GM21786 (cell line): ENCODE results near the gene ATP1A3.
A peak's percentile ranks its signal among the peaks of the same experiment; 100 is the strongest.

ENCODE experiments used
- ATAC-seq: cut with Tn5 transposase; IDR thresholded peaks from one replicate; pipeline ENCODE4 v1.9.1; 2021; ENCODE audit not compliant: unreplicated experiment

Gene ATP1A3

GRCh38 chr19:41987141-41987860 lies 6.7 kb downstream of the ATP1A3 start:
- no peak for ATAC-seq

DNA sequence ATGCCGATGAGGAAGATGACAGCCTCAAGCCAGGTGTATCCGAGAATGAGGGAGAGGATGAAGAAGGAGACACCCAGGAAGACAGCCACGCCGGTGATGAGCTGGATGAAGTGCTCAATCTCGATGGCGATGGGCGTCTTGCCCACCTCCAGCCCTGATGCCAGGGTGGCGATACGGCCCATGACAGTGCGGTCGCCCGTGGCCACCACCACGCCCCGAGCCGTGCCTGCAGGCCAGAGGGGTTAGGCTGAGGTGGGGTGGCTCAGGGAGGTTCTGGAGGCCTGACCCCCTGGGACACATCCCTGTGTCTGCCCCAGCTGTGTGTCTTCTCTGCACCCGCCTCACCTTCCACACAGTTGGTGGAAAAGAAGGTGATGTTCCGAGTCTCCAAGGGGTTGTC lies 9.1 kb downstream of the ATP1A3 start:
- ATAC-seq, result no peak

- ATAC-seq, result no peak
Measured at GRCh38 chr19:41981724-41982123, 12.3 kb downstream of the ATP1A3 start.

GRCh38 chr19:41978470-41978869 lies 15.6 kb downstream of the ATP1A3 start:
- no peak for ATAC-seq

DNA sequence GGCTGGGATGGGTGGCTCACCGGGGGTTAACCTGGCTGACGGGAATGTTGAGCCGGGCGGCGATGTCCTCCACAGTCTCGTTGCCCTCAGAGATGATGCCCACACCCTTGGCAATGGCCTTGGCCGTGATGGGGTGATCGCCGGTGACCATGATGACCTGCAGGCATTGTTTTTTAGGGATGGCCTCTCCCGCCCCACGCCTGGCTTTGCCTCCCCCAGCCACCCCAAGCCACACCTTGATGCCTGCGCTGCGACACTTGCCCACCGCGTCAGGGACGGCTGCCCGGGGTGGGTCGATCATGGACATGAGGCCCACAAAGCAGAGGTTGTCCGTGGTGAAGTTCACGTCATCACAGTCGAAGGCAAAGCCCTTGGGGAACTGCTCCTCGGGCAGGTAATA lies 16.1 kb downstream of the ATP1A3 start:
- ATAC-seq, result no peak

- no peak for ATAC-seq
Measured at GRCh38 chr19:41974652-41975051, 19.4 kb downstream of the ATP1A3 start.

DNA sequence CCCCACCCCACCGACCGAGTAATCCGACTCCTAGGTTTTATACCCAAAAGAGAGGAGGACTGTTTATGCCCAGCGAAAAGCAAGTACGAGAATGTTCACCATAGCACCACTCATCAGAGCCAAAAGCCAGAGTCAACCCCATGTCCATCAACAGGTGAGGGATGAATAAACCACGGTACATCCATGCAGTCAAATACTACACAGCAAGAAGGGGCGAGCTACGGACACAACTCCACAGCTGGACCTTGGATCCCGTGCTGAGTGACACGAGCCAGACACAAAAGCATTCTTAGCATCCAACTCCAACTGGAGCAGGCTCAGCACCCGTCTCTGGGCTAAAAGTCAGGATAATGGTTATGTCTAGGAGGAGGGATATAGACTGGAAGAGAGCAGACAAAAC lies 22.7 kb downstream of the ATP1A3 start:
- no peak for ATAC-seq

DNA sequence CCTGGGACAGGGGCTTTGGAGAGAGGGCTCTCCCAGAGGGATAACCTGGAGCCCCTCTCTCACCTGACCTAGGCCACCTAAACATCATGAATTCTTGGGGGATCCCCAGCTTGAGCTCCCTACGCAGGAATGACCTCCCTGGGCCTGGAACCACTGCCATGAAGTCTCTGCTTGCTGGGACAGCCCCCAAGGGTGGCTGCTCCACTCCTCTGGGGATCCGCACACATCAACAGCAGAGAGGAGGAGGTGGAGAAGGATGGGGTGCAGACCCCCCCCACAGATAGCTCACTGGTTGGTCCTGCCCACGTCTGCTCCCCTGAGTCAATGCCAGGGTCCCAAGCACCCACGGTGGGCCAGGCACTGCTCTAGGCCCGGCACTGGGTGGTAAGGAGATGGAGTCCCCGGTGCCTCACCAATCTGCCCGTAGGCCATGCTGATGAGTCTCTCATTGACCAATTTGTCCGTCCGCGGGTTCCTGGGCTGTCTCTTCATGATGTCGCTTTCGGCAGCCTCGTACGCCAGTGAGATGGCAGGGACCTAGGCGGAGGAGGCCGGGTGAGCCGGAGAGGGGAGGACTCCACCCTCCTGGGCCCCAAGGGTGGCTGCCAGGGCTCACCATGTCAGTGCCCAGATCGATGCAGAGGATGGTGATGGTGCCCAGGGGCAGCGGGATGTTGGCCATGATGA lies 24.1 kb downstream of the ATP1A3 start:
- no peak for ATAC-seq

- no peak for ATAC-seq
Measured at GRCh38 chr19:41968751-41969595, 25.1 kb downstream of the ATP1A3 start.

DNA sequence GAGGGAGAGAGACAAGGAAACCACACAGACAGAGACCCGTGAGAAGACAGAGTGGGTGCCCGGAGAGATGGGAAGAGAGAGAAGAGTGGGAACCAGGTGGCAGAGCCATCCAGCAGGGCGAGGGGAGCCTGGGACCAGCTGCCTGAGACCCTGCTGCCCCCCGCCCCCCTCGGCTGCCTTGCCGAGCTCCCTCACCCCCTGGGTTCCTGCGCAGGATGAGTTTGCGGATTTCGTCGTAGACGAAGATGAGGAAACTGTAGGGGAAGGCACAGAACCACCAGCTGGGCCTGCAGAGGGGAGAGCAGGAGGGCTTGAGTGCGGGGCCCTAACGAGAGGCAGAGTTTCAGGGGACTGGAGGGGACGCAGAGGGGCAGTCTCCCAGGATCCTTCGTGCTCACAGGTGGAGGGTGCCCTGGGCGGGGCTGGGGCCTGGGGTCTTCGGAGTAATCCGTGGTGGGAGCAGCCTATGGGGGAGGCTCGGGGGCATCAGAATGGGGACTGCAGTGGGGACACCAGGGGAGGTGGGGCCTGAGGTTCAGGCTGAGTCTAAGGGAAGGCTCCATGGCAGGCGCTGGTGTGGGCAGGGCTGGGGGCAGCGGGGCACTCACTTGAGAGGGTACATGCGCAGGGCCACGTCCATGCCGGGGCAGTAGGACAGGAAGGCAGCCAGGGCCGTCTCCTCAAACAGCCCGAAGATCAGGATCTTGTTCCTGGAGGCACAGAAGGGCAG lies 26.8 kb downstream of the ATP1A3 start:
- no peak for ATAC-seq

DNA sequence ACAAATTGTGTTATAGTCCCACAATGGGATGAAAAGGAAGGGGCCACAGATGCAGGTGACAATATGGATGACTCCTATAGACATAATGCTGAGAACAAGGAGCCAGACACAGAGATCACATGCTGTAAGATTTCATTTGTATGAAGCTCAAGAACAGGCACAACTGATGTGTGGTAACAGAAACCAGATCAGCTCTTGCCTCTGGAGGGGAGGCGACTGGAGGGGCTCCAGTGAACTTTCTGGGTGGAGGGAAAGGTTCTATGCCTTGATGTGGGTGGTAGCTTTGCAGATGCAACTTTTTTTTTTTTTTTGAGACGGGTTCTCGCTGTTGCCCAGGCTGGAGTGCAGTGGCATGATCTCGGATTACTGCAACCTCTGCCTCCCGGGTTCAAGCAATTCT lies 28.9 kb downstream of the ATP1A3 start:
- ATAC-seq, result no peak

DNA sequence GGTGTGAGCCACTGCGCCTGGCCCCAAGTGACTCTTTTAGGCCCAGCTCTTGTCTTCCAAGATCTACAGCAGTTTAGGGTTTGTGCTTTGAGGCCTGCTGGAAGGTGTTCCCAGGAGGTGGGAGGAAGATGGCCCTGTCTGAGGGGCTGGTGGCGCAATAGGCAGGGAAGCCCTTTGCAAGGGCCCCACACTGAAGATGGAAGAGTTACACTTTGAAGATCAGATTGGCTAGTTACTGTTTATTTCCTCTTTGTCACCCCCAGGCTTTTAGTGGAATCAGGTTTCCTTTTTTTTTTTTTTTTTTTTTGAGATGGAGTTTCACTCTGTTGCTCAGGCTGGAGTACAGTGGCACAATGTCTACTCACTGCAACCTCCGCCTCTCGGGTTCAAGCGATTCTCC lies 33.1 kb downstream of the ATP1A3 start:
- ATAC-seq, result no peak

DNA sequence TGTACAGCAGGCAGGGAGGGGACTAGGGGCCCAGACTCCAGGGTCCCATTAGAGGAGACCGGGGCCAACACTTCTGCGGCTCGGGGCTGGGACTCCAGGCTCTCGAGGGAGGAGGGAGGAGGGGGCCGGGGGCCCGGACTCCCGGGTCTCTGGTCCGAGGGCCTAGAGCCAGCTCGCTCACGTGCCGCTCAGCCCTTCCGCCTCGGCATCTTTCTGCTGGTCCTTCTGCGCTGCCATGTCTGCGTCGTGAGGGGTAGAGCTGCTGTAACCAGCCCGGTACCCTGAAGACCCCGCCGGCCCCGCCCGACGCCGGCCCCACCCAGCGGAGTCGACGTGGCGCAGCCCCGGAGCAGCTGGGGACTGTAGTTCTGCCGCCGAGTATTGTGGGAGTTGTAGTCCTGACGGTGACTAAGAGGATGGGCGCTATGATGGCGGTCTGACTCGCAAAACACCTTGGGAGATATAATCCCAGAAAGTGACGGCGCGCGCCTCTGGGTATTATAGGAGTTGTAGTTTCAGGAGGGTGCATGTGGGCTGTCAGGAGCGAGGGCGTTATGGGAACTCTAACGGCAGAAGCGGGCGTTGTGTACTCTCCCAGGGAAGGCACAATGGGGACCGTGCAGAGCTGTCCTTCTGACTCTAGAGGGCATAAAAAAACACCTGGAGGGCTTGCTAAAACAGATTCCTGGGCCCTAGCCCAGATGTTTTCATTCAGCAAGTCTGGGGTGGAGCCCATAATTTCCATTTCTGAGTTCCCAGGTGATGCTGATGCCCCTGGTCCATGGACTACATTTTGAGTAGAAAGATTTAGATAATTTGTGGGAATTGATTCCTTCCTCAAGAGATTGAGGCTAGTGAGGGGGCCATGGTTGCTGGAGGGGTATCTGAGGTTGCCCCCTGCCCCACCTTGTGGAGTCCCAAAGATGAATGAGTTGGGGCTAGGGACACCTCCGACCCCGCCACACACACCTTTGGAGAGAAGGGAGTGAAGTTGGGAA lies 34.7 kb downstream of the ATP1A3 start, which contains the start of gene RABAC1:
TSS of gene RABAC1 (minus strand) at position 266 of the 998 bp plus-strand sequence. CDS start at position 237, 29 bp downstream.
- ATAC-seq, result peak; percentile 89

GRCh38 chr19:41958367-41959055 lies 35.5 kb downstream of the ATP1A3 start:
- ATAC-seq, result no peak

- ATAC-seq, result peak; percentile 36
Measured at GRCh38 chr19:41957838-41958366, 36.1 kb downstream of the ATP1A3 start.

- ATAC-seq, result no peak
Measured at GRCh38 chr19:41957161-41957837, 36.7 kb downstream of the ATP1A3 start.

- no peak for ATAC-seq
Measured at GRCh38 chr19:41956621-41957020, 37.4 kb downstream of the ATP1A3 start.

- ATAC-seq, result no peak
Measured at GRCh38 chr19:41955521-41955920, 38.5 kb downstream of the ATP1A3 start.
